ENCODE results near the gene STK10. TPM values are rescaled to one million over a fixed set of nuclear protein-coding genes. Genes with fewer than 3 reads are reported as not detected.

The STK10 gene
- total RNA-seq, 1 donor from 2014 or later = 32.3 TPM

DNA sequence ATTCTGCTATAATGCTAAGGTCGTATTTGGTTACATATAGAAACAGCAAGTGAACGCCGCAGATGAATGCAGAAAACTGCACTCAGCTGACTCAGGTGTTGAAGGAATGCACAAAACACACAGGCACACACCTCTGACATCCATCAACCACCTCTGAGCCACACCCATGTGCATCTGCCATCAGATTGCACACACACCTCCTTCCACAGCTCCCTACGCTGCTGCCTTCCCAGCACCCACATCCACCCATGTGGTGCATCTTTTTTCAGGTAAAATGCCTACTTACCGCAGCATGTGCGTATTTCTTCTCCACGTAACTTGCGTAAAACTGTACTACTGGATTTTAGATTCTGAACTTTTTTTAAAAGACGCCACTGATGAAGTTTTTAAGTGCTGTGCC, 7.1 kb downstream of the STK10 start:
- no peak overlapping the region for H3K4me3 Mint-ChIP-seq
- no peak overlapping the region for H3K27ac Mint-ChIP-seq (ENCODE audit: unreplicated experiment)
- DNase-seq (ENCODE audit: low read depth, low spot score) = no peak
- peaks cover 5% of the 10 kb centered on the region for H3K36me3 Mint-ChIP-seq (ENCODE audit: low read depth)
- peaks cover 44% of the 10 kb centered on the region for H3K4me1 Mint-ChIP-seq
- H3K9me3 Mint-ChIP-seq = no peaks in the 10 kb centered on the region
- TF ChIP-seq, protein P1, sequence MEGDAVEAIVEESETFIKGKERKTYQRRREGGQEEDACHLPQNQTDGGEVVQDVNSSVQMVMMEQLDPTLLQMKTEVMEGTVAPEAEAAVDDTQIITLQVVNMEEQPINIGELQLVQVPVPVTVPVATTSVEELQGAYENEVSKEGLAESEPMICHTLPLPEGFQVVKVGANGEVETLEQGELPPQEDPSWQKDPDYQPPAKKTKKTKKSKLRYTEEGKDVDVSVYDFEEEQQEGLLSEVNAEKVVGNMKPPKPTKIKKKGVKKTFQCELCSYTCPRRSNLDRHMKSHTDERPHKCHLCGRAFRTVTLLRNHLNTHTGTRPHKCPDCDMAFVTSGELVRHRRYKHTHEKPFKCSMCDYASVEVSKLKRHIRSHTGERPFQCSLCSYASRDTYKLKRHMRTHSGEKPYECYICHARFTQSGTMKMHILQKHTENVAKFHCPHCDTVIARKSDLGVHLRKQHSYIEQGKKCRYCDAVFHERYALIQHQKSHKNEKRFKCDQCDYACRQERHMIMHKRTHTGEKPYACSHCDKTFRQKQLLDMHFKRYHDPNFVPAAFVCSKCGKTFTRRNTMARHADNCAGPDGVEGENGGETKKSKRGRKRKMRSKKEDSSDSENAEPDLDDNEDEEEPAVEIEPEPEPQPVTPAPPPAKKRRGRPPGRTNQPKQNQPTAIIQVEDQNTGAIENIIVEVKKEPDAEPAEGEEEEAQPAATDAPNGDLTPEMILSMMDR (conservative IDR thresholded peaks at IDR 0.05) = no peak
- H3K27me3 Mint-ChIP-seq (ENCODE audit: low read depth) = no peaks in the 10 kb centered on the region

DNA sequence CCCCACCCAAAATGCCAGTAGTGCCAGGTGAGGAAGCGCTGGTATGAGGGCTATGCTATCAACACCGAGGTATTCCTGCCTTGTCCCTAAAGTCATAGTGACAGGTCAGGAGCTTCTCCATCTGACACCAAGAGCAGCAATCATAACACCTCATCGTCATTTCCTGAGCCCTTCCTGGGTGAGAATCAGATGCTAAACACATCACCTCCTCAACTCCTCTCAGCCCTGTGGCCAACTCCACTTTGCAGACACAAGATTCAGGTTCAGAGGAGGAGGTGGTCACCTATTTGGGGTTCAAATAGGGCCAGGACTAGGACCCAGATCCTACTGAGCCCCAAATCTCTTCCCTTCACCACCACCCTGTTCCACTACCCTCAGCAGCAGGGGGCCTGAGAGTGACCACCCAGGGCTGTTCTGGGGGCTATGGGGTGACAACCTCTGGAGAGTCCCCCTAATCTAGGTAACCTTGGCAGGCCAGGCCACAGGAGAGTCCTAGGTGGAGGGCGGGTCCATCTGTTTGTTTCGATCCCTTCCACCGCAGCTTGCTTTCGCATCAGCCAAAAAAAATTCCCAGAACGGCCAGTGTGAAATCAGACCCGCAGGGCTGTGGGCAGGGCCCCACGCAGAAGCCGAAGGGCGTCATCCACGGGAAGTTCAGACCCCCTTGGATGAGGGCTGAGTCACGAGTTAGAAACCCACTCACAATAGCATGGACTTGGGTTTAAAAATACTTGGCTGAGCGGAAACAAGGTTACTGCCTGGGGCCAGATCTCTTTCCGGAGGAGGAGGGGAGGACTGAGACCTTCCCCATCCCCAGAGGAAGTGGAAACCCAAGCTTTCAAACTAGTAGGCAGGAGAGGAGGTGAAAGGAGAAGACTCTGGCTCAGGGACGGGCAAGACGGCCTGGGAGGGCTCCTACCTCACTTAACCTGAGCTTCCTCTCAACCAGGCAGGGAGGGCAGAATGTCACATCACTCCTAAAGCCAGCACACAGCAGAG, 8.7 kb downstream of the STK10 start:
- Mint-ChIP-seq H3K27ac (ENCODE audit: unreplicated experiment) (peak overlapping the region; percentile 93), H3K4me1 (peaks cover 47% of the 10 kb centered on the region), H3K9me3 (no peaks in the 10 kb centered on the region), H3K36me3 (ENCODE audit: low read depth) (peaks cover 5% of the 10 kb centered on the region), H3K4me3 (peak overlapping the region; percentile 63), H3K27me3 (ENCODE audit: low read depth) (no peaks in the 10 kb centered on the region)
- peak; percentile 25 for DNase-seq (ENCODE audit: low read depth, low spot score)
- TF ChIP-seq, protein P1 (conservative IDR thresholded peaks at IDR 0.05) = no peak

DNA sequence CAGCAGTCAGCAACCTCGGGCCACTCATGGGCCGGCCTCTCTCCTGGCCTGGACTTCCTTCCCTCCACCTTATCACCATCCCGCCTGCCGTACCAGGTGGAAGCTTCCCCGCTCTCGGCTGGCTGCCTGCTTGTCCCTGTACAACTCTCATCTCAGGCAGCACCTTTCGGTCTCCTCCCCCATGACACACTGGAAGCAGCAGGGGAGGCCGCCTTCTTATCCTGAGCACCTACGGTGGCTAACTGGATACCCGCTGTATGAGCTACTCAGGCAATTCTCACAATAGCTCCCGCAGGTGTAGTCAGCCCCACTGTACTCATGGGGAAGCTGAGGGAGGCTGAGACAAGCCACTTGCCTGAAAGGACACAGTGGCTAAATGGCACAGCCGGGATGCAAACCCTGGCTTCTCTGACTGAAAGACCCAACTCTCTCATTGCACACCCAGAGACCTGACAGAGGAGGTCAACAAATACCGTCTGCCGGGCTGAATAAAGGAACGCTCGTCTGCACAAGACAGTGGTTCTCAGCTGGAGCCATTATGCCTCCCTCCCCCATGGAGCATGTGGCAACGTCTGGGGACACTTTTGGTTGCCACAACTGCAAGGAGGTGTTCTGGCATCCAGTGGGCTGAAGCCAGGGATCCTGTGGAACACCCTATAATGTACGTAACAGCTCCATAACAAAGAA, 9.6 kb downstream of the STK10 start:
- H3K27ac Mint-ChIP-seq (ENCODE audit: unreplicated experiment) = peak overlapping the region; percentile 93
- peaks cover 55% of the 10 kb centered on the region for H3K4me1 Mint-ChIP-seq
- H3K4me3 Mint-ChIP-seq = peak overlapping the region; percentile 63
- peaks cover 5% of the 10 kb centered on the region for H3K36me3 Mint-ChIP-seq (ENCODE audit: low read depth)
- H3K27me3 Mint-ChIP-seq (ENCODE audit: low read depth) = no peaks in the 10 kb centered on the region
- TF ChIP-seq, protein P1 (conservative IDR thresholded peaks at IDR 0.05) = no peak
- DNase-seq (ENCODE audit: low read depth, low spot score) = no peak
- H3K9me3 Mint-ChIP-seq = no peaks in the 10 kb centered on the region

DNA sequence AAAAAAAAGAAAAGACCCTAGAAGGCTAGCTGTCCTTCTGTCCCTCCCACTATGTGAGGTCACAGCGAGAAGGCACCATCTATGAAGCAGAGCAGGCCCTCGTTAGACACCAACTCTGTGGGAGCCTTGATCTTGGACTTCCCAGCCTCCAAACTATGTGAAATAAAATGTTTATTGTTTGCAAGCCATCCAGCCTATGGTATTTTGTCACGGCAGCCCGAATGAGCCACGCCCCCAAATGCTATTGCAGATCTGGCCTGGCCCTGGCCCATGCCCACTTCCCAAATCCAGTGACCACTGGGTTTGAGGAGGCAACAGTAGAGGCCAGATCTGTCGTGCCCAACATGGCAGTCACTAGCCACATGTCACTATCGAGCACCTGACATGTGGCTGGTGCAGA, 10.8 kb downstream of the STK10 start:
- Mint-ChIP-seq H3K4me3 (no peak overlapping the region), H3K36me3 (ENCODE audit: low read depth) (peaks cover 5% of the 10 kb centered on the region), H3K27me3 (ENCODE audit: low read depth) (no peaks in the 10 kb centered on the region), H3K4me1 (peaks cover 60% of the 10 kb centered on the region), H3K27ac (ENCODE audit: unreplicated experiment) (no peak overlapping the region), H3K9me3 (no peaks in the 10 kb centered on the region)
- no peak for DNase-seq (ENCODE audit: low read depth, low spot score)
- TF ChIP-seq, protein P1 (conservative IDR thresholded peaks at IDR 0.05) = no peak

DNA sequence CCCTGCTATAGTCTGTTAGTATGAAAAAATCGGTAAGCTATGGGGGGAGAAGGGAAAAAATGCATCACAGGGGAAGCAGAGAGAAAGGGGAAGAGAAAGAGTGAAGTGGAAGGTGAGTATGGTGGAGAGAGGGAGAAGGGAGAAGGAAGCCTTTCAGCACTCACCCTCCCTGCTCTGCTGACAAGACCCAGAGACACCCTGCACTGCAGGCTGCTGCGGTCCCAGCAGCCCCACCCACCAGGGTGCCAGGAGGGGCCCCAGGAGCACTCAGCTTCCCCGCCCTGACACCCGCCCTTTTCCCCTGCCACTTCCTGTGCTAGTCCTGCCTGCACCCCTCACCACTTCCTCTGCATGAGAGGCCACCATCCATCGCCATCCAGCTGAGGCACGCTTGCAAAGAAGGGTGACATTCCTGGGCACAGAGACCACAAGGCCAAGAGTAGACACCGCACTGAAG, 12.7 kb downstream of the STK10 start:
- DNase-seq (ENCODE audit: low read depth, low spot score) = no peak
- Mint-ChIP-seq H3K27me3 (ENCODE audit: low read depth) (no peaks in the 10 kb centered on the region), H3K9me3 (no peaks in the 10 kb centered on the region), H3K4me3 (peak overlapping the region; percentile 13), H3K27ac (ENCODE audit: unreplicated experiment) (peak overlapping the region; percentile 73), H3K36me3 (ENCODE audit: low read depth) (peaks cover 1% of the 10 kb centered on the region), H3K4me1 (peaks cover 64% of the 10 kb centered on the region)
- TF ChIP-seq, protein P1 (conservative IDR thresholded peaks at IDR 0.05) = no peak

Measured in neural crest cell (in vitro differentiated cells).